ENCODE data around the gene PRSS33. TPM values are rescaled to one million over a fixed set of nuclear protein-coding genes. Genes with fewer than 3 reads are reported as not detected.

The PRSS33 gene
- total and polyA plus RNA-seq, 8 donors: not detected

GRCh38 chr16:2748757-2749455 lies 38.5 kb downstream of the PRSS33 start:
- H3K9me3 ChIP-seq: no peaks in the 10 kb centered on the region
- H3K27me3 ChIP-seq: no peaks in the 10 kb centered on the region
- peak in 1 of 2 donors; percentile 1 for DNase-seq
- H3K4me1 ChIP-seq: peaks cover 9 to 18% (median 13%) of the 10 kb centered on the region in 4 donors
- WGBS, 5 donors: 81 to 91% (median 83%) methylated on average over 7 of the region's 7 CpGs
- no peak overlapping the region for H3K4me3 ChIP-seq
- no peak for TF ChIP-seq POLR2A (IDR thresholded peaks at IDR 0.05)
- TF ChIP-seq CTCF (IDR thresholded peaks at IDR 0.05): no peak
- TF ChIP-seq EP300 (IDR thresholded peaks at IDR 0.05): no peak
- no peak for TF ChIP-seq POLR2AphosphoS5 (IDR thresholded peaks at IDR 0.05)
- no peak overlapping the region for H3K27ac ChIP-seq
- intact Hi-C loops (cut with DNase I; ENCODE audit: low total_unique reads): no loop called here
- no peaks in the 10 kb centered on the region for H3K36me3 ChIP-seq

- Histone ChIP-seq H3K27me3 (peaks cover 0 to 9% (median 0%) of the 10 kb centered on the region in 3 donors), H3K36me3 (no peaks in the 10 kb centered on the region), H3K4me1 (peaks cover 0 to 3% (median 0%) of the 10 kb centered on the region in 4 donors), H3K4me3 (no peak overlapping the region), H3K27ac (no peak overlapping the region), H3K9me3 (no peaks in the 10 kb centered on the region)
- no peak for TF ChIP-seq POLR2A (IDR thresholded peaks at IDR 0.05)
- TF ChIP-seq POLR2AphosphoS5 (IDR thresholded peaks at IDR 0.05): no peak
- no peak for TF ChIP-seq CTCF (IDR thresholded peaks at IDR 0.05)
- no peak for TF ChIP-seq EP300 (IDR thresholded peaks at IDR 0.05)
- 81 to 91% (median 88%) methylated on average over 9 of the region's 9 CpGs for WGBS, 5 donors
- intact Hi-C loops (cut with DNase I; ENCODE audit: low total_unique reads): no loop called here
- no peak for DNase-seq
These were observed 41.4 kb downstream of the PRSS33 start for GRCh38 chr16:2745961-2746360.

GRCh38 chr16:2745116-2745890 lies 42.1 kb downstream of the PRSS33 start:
- peaks cover 0 to 16% (median 0%) of the 10 kb centered on the region in 3 donors for H3K27me3 ChIP-seq
- peak in 1 of 2 donors; percentile 1 for DNase-seq
- no peak for TF ChIP-seq POLR2A (IDR thresholded peaks at IDR 0.05)
- no peak for TF ChIP-seq CTCF (IDR thresholded peaks at IDR 0.05)
- no peak for TF ChIP-seq POLR2AphosphoS5 (IDR thresholded peaks at IDR 0.05)
- TF ChIP-seq EP300 (IDR thresholded peaks at IDR 0.05): no peak
- intact Hi-C loops (cut with DNase I; ENCODE audit: low total_unique reads): no loop called here
- H3K9me3 ChIP-seq: no peaks in the 10 kb centered on the region
- 70 to 83% (median 79%) methylated on average over 8 to 15 of the region's 15 CpGs for WGBS, 5 donors
- no peaks in the 10 kb centered on the region for H3K4me1 ChIP-seq
- H3K4me3 ChIP-seq: no peak overlapping the region
- no peak overlapping the region for H3K27ac ChIP-seq
- no peaks in the 10 kb centered on the region for H3K36me3 ChIP-seq

DNA sequence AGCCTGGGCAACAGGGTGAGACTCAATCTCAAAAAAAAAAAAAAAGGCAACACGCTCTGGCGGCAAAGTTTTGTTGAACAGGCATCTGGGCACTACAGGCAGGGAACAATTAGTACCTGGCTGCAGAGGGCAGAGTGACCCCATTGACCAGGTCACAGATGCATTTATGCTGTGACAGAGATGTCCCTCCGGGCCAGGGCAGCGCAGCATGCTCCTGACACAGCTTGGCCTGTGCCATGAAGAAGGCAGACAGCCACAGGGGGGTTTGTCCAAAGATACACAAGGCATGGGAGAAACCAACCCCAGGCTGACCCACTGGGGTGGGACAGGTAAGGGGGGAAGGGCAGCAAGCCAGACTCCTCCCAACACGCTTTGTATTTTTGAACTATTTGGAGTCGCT lies 42.6 kb downstream of the PRSS33 start:
- Histone ChIP-seq H3K36me3 (no peaks in the 10 kb centered on the region), H3K4me1 (no peaks in the 10 kb centered on the region), H3K27ac (no peak overlapping the region), H3K9me3 (no peaks in the 10 kb centered on the region), H3K4me3 (no peak overlapping the region), H3K27me3 (peaks cover 0 to 22% (median 0%) of the 10 kb centered on the region in 3 donors)
- TF ChIP-seq POLR2AphosphoS5 (IDR thresholded peaks at IDR 0.05): no peak
- TF ChIP-seq CTCF (IDR thresholded peaks at IDR 0.05): no peak
- no peak for TF ChIP-seq EP300 (IDR thresholded peaks at IDR 0.05)
- TF ChIP-seq POLR2A (IDR thresholded peaks at IDR 0.05): no peak
- WGBS, 5 donors: 81 to 93% (median 87%) methylated on average over 6 of the region's 6 CpGs
- DNase-seq: peak in 1 of 2 donors; percentile 1
- intact Hi-C loops (cut with DNase I; ENCODE audit: low total_unique reads): no loop called here
